Motor neuron (in vitro differentiated cells): Measurements from ENCODE around the gene PPAT. TPM values are rescaled to one million over a fixed set of nuclear protein-coding genes. Genes with fewer than 3 reads are reported as not detected.
"Not testable (repeated sequence)": the region's sequence is repeated elsewhere in the genome, so short reads cannot be mapped to it uniquely, and the experiment has no call there.

ENCODE experiments used
- ATAC-seq, 8 experiments: fragments of 200-7000 bp; cut with Tn5 transposase; replicated peaks in 6 of 8; 2 replicates each; pipeline ENCODE4 v1.8.0; 2021; ENCODE audit warnings: mild to moderate bottlenecking in 8 of 8, moderate library complexity in 8 of 8
- H3K27ac ChIP-seq, 2 donors: fragments of 250-450 bp; sonication (Bioruptor Pico); 2 replicates each; pipeline ENCODE4 v1.9.0; 2021; ENCODE audit warnings: antibody characterized with exemption in 2 of 2, mild to moderate bottlenecking in 2 of 2, moderate library complexity in 1 of 2
- H3K4me1 ChIP-seq, 2 donors: fragments of 250-450 bp; sonication (Bioruptor Pico); replicated peaks in 1 of 2; 2 replicates each; pipeline ENCODE4 v1.6.1; 2021; ENCODE audit warnings: antibody characterized with exemption in 2 of 2, mild to moderate bottlenecking in 2 of 2, moderate library complexity in 1 of 2
- H3K4me3 ChIP-seq, 5 donors: fragments of 250-450 bp; sonication (Bioruptor Pico); 2 replicates each; pipeline ENCODE4 v1.9.0; 2021; ENCODE audit warnings: antibody characterized with exemption in 5 of 5, mild to moderate bottlenecking in 5 of 5, moderate library complexity in 4 of 5
- WGBS, 10 experiments: fragments of 450-650 bp; shearing (Covaris generic); methylation state at CpG; one replicate each; pipeline ENCODE4 v1.0.0; 2022; 5-methylcytosine and 5-hydroxymethylcytosine counted together
- in situ Hi-C, 9 experiments: fragments of 400-800 bp; cut with MboI; loops; one replicate each; pipeline ENCODE4 v1.15.0; 2021; ENCODE audit warnings: low sequenced_read_pairs in 9 of 9, low pct_unique_long_range_greater_than_20kb in 2 of 9; ENCODE audit not compliant: unreplicated experiment in 9 of 9
- total RNA-seq, 8 experiments: library from RNA; unstranded; fragments of 300-600 nt; gene quantifications; 2 replicates each; pipeline versions ENCODE4 v1.2.3 to v1.2.4, GENCODE V29; 2022

The PPAT gene
- total RNA-seq, 8 experiments from 2014 or later: 23.7 to 44.0 (median 29.9) TPM

GRCh38 chr4:56463711-56464110, 28.3 kb upstream of the PPAT start:
- Histone ChIP-seq H3K27ac (no peak overlapping the region), H3K4me1 (peaks cover 17 to 23% of the 10 kb centered on the region in 2 donors), H3K4me3 (no peak overlapping the region)
- ATAC-seq: no peak
- WGBS, 10 experiments: 72 to 100% (median 89%) methylated on average over 1 to 5 of the region's 5 CpGs; no CpG with 5 or more reads in 2 of the 10 experiments
- in situ Hi-C loops: no loop called here

GRCh38 chr4:56462157-56462556, 26.7 kb upstream of the PPAT start:
- Histone ChIP-seq H3K4me1 (peaks cover 17 to 23% of the 10 kb centered on the region in 2 donors), H3K4me3 (no peak overlapping the region), H3K27ac (no peak overlapping the region)
- no peak for ATAC-seq
- in situ Hi-C loops: no loop called here

DNA sequence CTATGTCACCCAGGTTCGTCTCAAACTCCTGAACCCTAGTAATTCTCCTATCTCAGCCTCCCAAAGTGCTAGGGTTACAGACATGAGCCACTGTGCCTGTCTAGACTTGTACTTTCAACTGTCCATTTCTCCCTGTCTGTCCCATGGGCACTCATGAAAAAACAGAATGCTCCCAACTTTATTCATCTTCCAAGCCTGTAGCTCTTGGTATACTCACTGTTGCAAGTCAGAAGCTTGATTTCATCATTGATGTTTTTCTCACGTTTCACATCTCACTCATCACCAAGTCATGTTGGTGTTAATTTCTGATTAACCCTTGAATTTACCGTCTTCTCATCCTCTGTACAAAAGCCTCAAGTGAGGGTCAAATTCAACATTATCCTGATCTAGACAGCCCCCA, 24.7 kb upstream of the PPAT start:
- H3K27ac ChIP-seq: no peak overlapping the region
- H3K4me3 ChIP-seq: no peak overlapping the region
- in situ Hi-C loops: no loop called here
- WGBS, 10 experiments: 40 to 100% (median 92%) methylated on average over 1 to 3 of the region's 3 CpGs
- H3K4me1 ChIP-seq: peaks cover 6 to 12% of the 10 kb centered on the region in 2 donors
- peak in 3 of 8 experiments; percentile 12 to 45 (median 33) for ATAC-seq

DNA sequence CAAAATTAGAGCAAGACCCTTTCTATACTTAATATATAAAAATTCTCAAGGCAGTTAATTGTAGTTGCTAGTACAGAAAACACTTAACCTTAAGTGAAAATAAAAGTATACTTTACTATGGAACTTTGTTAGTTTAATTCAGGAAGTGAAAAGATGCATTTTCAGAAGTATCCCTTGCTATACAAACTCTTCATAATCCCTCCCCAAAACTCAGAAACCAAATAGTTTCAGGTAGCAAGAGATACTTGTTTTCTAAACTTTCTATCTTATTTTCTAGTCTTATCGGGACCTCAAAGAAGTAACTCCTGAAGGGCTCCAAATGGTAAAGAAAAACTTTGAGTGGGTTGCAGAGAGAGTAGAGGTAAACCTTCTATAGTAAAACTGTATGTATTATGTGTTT, 14.9 kb upstream of the PPAT start:
- no peaks in the 10 kb centered on the region for H3K4me1 ChIP-seq
- in situ Hi-C loops: no loop called here
- 86 to 100% (median 100%) methylated on average over 1 of the region's 1 CpG; no CpG with 5 or more reads in 4 of the 10 experiments for WGBS, 10 experiments
- no peak overlapping the region for H3K27ac ChIP-seq
- ATAC-seq: no peak
- no peak overlapping the region for H3K4me3 ChIP-seq

DNA sequence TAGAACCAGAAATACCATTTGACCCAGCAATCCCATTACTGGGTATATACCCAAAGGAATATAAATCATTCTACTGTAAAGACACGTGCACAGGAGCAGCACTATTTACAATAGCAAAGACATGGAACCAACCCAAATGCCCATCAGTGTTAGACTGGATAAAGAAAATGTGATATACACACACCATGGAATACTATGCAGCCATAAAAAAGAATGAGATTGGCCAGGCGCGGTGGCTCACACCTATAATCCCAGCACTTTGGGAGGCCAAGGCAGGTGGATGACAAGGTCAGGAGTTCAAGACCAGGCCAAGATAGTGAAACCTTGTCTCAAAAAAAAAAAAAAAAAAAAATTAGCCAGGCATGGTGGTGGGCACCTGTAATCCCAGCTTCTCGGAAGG, 14.1 kb upstream of the PPAT start:
- in situ Hi-C loops, H3K4me1 ChIP-seq, H3K27ac ChIP-seq, H3K4me3 ChIP-seq, ATAC-seq: not testable (repeated sequence)
- WGBS, 10 experiments: 83 to 100% (median 100%) methylated on average over 1 to 4 of the region's 4 CpGs; no CpG with 5 or more reads in 1 of the 10 experiments

- Histone ChIP-seq H3K27ac (no peak overlapping the region), H3K4me3 (no peak overlapping the region), H3K4me1 (no peaks in the 10 kb centered on the region)
- ATAC-seq: no peak
- in situ Hi-C loops: no loop called here
Measured at GRCh38 chr4:56448301-56448700, 12.9 kb upstream of the PPAT start.

GRCh38 chr4:56445699-56446098, 10.3 kb upstream of the PPAT start:
- 90 to 100% (median 100%) methylated on average over 1 of the region's 1 CpG; no CpG with 5 or more reads in 2 of the 10 experiments for WGBS, 10 experiments
- Histone ChIP-seq H3K4me1 (peaks cover 0 to 3% of the 10 kb centered on the region in 2 donors), H3K4me3 (no peak overlapping the region), H3K27ac (no peak overlapping the region)
- in situ Hi-C loops: no loop called here
- peak in 4 of 8 experiments; percentile 26 to 66 (median 53) for ATAC-seq

GRCh38 chr4:56444719-56445118, 9.3 kb upstream of the PPAT start:
- H3K4me3 ChIP-seq: no peak overlapping the region
- H3K27ac ChIP-seq: no peak overlapping the region
- WGBS, 10 experiments: 85 to 100% (median 94%) methylated on average over 2 of the region's 2 CpGs; no CpG with 5 or more reads in 1 of the 10 experiments
- no peak for ATAC-seq
- in situ Hi-C loops: no loop called here
- H3K4me1 ChIP-seq: peaks cover 0 to 3% of the 10 kb centered on the region in 2 donors

GRCh38 chr4:56440983-56441382, 5.6 kb upstream of the PPAT start:
- in situ Hi-C loops: no loop called here
- Histone ChIP-seq H3K4me1 (peaks cover 0 to 3% of the 10 kb centered on the region in 2 donors), H3K27ac (no peak overlapping the region), H3K4me3 (no peak overlapping the region)
- ATAC-seq: no peak
- 60 to 100% (median 90%) methylated on average over 1 of the region's 1 CpG; no CpG with 5 or more reads in 1 of the 10 experiments for WGBS, 10 experiments

DNA sequence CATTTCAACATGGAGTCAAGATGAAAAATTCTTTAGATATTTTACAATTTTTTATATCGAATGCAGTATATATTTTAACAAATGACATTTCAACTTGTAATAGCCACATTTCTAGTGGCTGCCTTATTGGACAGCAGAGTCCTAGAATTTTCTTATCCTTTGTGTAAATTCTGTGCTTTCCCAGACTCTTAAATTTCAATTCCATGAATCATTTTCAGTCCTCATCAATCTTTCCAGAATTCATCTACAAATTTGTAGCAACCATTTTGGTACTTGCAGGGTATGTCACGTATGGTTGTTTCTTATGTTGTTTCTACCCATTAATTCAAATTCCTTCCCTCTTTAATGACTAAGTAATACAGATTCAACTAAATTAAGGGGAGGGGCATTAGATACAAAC, 3.4 kb upstream of the PPAT start:
- no peak for ATAC-seq
- in situ Hi-C loops: no loop called here
- Histone ChIP-seq H3K4me3 (no peak overlapping the region), H3K27ac (no peak overlapping the region), H3K4me1 (peaks cover 0 to 3% of the 10 kb centered on the region in 2 donors)
- WGBS, 10 experiments: 78 to 100% (median 91%) methylated on average over 1 to 2 of the region's 2 CpGs

DNA sequence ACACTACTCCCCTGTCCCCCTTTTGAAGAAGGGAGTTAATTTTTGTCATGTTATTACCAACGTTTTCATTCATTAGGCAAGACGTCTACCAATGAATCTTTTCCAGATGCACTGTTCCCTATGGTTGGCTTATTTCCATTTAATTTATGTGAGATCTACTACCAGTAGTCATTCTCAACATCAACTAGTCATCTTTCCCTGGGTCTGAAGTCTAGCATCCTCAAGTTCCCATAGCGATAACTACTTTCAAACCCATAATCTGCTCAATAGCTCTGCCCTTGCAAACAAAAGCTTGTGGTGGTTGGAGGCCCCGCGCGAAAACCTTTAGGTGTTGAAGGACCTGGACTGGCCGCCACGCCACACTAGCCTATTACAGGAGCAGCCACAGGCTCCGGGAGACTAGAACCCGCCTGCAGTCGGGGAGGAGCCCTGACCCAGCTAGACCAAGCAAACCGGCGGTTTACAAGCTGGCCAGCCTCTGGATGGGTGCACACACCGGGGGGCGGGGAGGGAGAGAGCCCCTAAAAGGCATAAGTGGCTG, 746 bp downstream of the PPAT start:
- Histone ChIP-seq H3K27ac (peak overlapping the region; percentile 59 to 91), H3K4me3 (peak overlapping the region; percentile 52 to 68 (median 58)), H3K4me1 (peaks cover 0 to 5% of the 10 kb centered on the region in 2 donors)
- 0 to 17% (median 0%) methylated on average over 1 to 6 of the region's 15 CpGs; no CpG with 5 or more reads in 1 of the 10 experiments for WGBS, 10 experiments
- in situ Hi-C loops: no loop called here
- peak; percentile 5 to 53 (median 14) for ATAC-seq

DNA sequence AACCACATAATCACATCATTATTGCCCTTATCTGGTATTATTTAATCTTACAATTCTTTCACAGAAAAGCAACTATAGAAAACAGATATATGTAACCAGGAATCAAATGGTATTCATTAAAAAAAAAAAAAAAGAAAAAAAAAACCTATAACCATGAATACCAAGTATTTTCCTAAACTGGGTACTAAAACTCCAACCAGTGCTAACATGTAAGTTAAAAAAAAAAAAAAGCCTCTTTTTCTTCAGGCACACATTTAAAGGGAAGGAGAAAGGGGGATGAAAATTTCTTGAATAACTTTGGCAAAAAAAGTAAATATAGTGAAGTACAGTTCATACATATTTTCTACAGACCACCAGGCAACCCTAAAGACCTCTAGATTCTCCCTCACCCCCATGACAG, 2.1 kb downstream of the PPAT start:
- no peak overlapping the region for H3K27ac ChIP-seq
- ATAC-seq: no peak
- H3K4me3 ChIP-seq: peak overlapping the region; percentile 52 to 68 (median 58)
- peaks cover 0 to 5% of the 10 kb centered on the region in 2 donors for H3K4me1 ChIP-seq
- in situ Hi-C loops: no loop called here

- Histone ChIP-seq H3K27ac (no peak overlapping the region), H3K4me3 (no peak overlapping the region), H3K4me1 (peaks cover 0 to 5% of the 10 kb centered on the region in 2 donors)
- in situ Hi-C loops: no loop called here
- no peak for ATAC-seq
- 92 to 100% (median 97%) methylated on average over 1 to 2 of the region's 2 CpGs; no CpG with 5 or more reads in 4 of the 10 experiments for WGBS, 10 experiments
Measured at GRCh38 chr4:56430203-56430602, 5.2 kb downstream of the PPAT start.

DNA sequence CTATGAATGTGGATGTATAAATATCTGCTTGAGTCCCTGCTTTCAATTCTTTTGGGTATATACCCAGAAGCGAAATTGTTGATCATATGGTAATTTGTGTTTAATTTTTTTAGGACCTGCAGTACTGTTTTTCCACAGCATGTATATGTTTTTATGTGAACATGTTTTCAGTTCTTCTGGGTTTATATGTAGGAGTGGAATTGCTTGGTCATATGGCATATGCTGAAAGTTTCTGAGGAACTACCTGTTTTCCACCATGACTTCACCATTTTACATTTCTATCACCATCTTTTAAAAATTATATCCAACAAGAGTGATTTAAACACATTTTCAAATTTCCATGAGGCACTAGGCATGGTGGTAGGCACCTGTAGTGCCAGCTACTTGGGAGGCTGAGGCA, 8.2 kb downstream of the PPAT start:
- no peaks in the 10 kb centered on the region for H3K4me1 ChIP-seq
- 67 to 100% (median 100%) methylated on average over 1 of the region's 1 CpG; no CpG with 5 or more reads in 5 of the 10 experiments for WGBS, 10 experiments
- no peak overlapping the region for H3K27ac ChIP-seq
- no peak overlapping the region for H3K4me3 ChIP-seq
- ATAC-seq: no peak
- in situ Hi-C loops: no loop called here
